ENCODE data around the gene C20orf144. TPM values are rescaled to one million over a fixed set of nuclear protein-coding genes. Genes with fewer than 3 reads are reported as not detected.

The C20orf144 gene
- total RNA-seq, 1 donor from 2014 or later, result 0.09 TPM

- H3K4me3 Mint-ChIP-seq, result no peak overlapping the region
- peaks cover 42% of the 10 kb centered on the region for H3K36me3 Mint-ChIP-seq
- no peak overlapping the region for H3K27ac Mint-ChIP-seq
- no peaks in the 10 kb centered on the region for H3K4me1 Mint-ChIP-seq
- DNase-seq (ENCODE audit: low spot score in 2 of 2, unreplicated experiment in 2 of 2), result no peak
- H3K27me3 Mint-ChIP-seq (ENCODE audit: low read depth), result no peaks in the 10 kb centered on the region
- no peaks in the 10 kb centered on the region for H3K9me3 Mint-ChIP-seq
- TF ChIP-seq CTCF (IDR thresholded peaks at IDR 0.05; ENCODE audit: unreplicated experiment), result no peak
Observed at GRCh38 chr20:33636776-33637175, 25.4 kb upstream of the C20orf144 start.

- H3K36me3 Mint-ChIP-seq, result peaks cover 43% of the 10 kb centered on the region
- no peaks in the 10 kb centered on the region for H3K9me3 Mint-ChIP-seq
Observed at GRCh38 chr20:33640287-33640686, 21.8 kb upstream of the C20orf144 start.

GRCh38 chr20:33644313-33645071 is 17.6 kb upstream of the C20orf144 start:
- no peak overlapping the region for H3K27ac Mint-ChIP-seq
- DNase-seq (ENCODE audit: low spot score in 2 of 2, unreplicated experiment in 2 of 2), result no peak
- H3K4me1 Mint-ChIP-seq, result peaks cover 19% of the 10 kb centered on the region
- peaks cover 34% of the 10 kb centered on the region for H3K36me3 Mint-ChIP-seq
- no peak overlapping the region for H3K4me3 Mint-ChIP-seq
- TF ChIP-seq CTCF (IDR thresholded peaks at IDR 0.05; ENCODE audit: unreplicated experiment), result no peak
- no peaks in the 10 kb centered on the region for H3K27me3 Mint-ChIP-seq (ENCODE audit: low read depth)
- no peaks in the 10 kb centered on the region for H3K9me3 Mint-ChIP-seq

More at GRCh38 chr20:33640287-33640686, 21.8 kb upstream of the C20orf144 start:
- Mint-ChIP-seq H3K4me1 (no peaks in the 10 kb centered on the region), H3K27me3 (ENCODE audit: low read depth) (no peaks in the 10 kb centered on the region), H3K4me3 (no peak overlapping the region), H3K27ac (no peak overlapping the region)
- peak in 1 of 2 experiments; percentile 33 for DNase-seq (ENCODE audit: low spot score in 2 of 2, unreplicated experiment in 2 of 2)
- no peak for TF ChIP-seq CTCF (IDR thresholded peaks at IDR 0.05; ENCODE audit: unreplicated experiment)

GRCh38 chr20:33645072-33645358 is 17.1 kb upstream of the C20orf144 start:
- H3K27me3 Mint-ChIP-seq (ENCODE audit: low read depth), result no peaks in the 10 kb centered on the region
- no peak overlapping the region for H3K27ac Mint-ChIP-seq
- H3K9me3 Mint-ChIP-seq, result no peaks in the 10 kb centered on the region
- no peak overlapping the region for H3K4me3 Mint-ChIP-seq
- H3K36me3 Mint-ChIP-seq, result peaks cover 29% of the 10 kb centered on the region
- TF ChIP-seq CTCF (IDR thresholded peaks at IDR 0.05; ENCODE audit: unreplicated experiment), result no peak
- H3K4me1 Mint-ChIP-seq, result peaks cover 24% of the 10 kb centered on the region
- DNase-seq (ENCODE audit: low spot score in 2 of 2, unreplicated experiment in 2 of 2), result no peak

GRCh38 chr20:33645396-33645795 is 16.7 kb upstream of the C20orf144 start:
- H3K4me3 Mint-ChIP-seq, result no peak overlapping the region
- H3K9me3 Mint-ChIP-seq, result no peaks in the 10 kb centered on the region
- DNase-seq (ENCODE audit: low spot score in 2 of 2, unreplicated experiment in 2 of 2), result no peak
- no peaks in the 10 kb centered on the region for H3K27me3 Mint-ChIP-seq (ENCODE audit: low read depth)
- H3K27ac Mint-ChIP-seq, result no peak overlapping the region
- H3K4me1 Mint-ChIP-seq, result peaks cover 27% of the 10 kb centered on the region
- H3K36me3 Mint-ChIP-seq, result peaks cover 26% of the 10 kb centered on the region
- TF ChIP-seq CTCF (IDR thresholded peaks at IDR 0.05; ENCODE audit: unreplicated experiment), result no peak
